Keratinocyte (primary cell): ENCODE results near the gene TAS2R38. TPM values are rescaled to one million over a fixed set of nuclear protein-coding genes. Genes with fewer than 3 reads are reported as not detected.

ENCODE experiments used
- DNase-seq: peaks from one replicate; pipeline ENCODE4 v3.0.0-alpha.2; 2011; ENCODE audit warnings: low read depth, missing footprints, low spot score
- FAIRE-seq: peaks from 2 replicates; lab custom pipeline; 2011; peaks lifted over from hg19 to GRCh38; lab: Jason Lieb, UNC
- H2AFZ ChIP-seq: 2 replicates; pipeline ENCODE4 v1.6.0; 2012; ENCODE audit warnings: low read length, control low read depth, inconsistent platforms; ENCODE audit not compliant: control insufficient read depth
- H3K27ac ChIP-seq: 2 replicates; pipeline ENCODE4 v1.5.1; 2011; ENCODE audit warnings: low read length; ENCODE audit not compliant: control insufficient read depth, insufficient read depth
- H3K27me3 ChIP-seq: 3 replicates; pipeline ENCODE4 v1.6.0; 2011; ENCODE audit warnings: low read length; ENCODE audit not compliant: control insufficient read depth, insufficient read depth; ENCODE audit errors: extremely low read depth
- H3K36me3 ChIP-seq, 2 experiments: 2 replicates in 1 of 2; 3 replicates in 1 of 2; pipeline ENCODE4 v1.5.1; 2011; ENCODE audit warnings: low read length in 2 of 2, mild to moderate bottlenecking in 1 of 2; ENCODE audit not compliant: control insufficient read depth in 2 of 2, insufficient read depth in 2 of 2; ENCODE audit errors: extremely low read depth in 1 of 2
- H3K4me1 ChIP-seq: 3 replicates; pipeline ENCODE4 v1.5.1; 2011; ENCODE audit warnings: low read length; ENCODE audit not compliant: control insufficient read depth, insufficient read depth; ENCODE audit errors: extremely low read depth
- H3K4me2 ChIP-seq: 3 replicates; pipeline ENCODE4 v1.6.0; 2011; ENCODE audit warnings: low read depth, low read length; ENCODE audit not compliant: control insufficient read depth, insufficient read depth; ENCODE audit errors: extremely low read depth
- H3K4me3 ChIP-seq, 3 experiments: fragments of 200-600 bp in 1 of 3; sonication (generic) in 1 of 3; 2 replicates in 2 of 3; 3 replicates in 1 of 3; pipeline ENCODE4 v1.5.1; 2011 to 2016; ENCODE audit warnings: low read length in 3 of 3, mild to moderate bottlenecking in 3 of 3, control low read depth in 2 of 3, inconsistent platforms in 1 of 3, low read depth in 1 of 3, mixed read lengths in 1 of 3, mixed run types in 1 of 3, moderate library complexity in 1 of 3; ENCODE audit not compliant: control insufficient read depth in 2 of 3, insufficient read depth in 2 of 3; ENCODE audit errors: extremely low read depth in 1 of 3
- H3K79me2 ChIP-seq: 2 replicates; pipeline ENCODE4 v1.6.0; 2012; ENCODE audit warnings: low read length; ENCODE audit not compliant: control insufficient read depth, insufficient read depth
- H3K9ac ChIP-seq: 3 replicates; pipeline ENCODE4 v1.6.0; 2011; ENCODE audit warnings: low read length; ENCODE audit not compliant: control insufficient read depth, insufficient read depth; ENCODE audit errors: extremely low read depth
- H3K9me1 ChIP-seq: 3 replicates; pipeline ENCODE4 v1.6.0; 2011; ENCODE audit warnings: low read length; ENCODE audit not compliant: control insufficient read depth, insufficient read depth; ENCODE audit errors: extremely low read depth
- H3K9me3 ChIP-seq: 2 replicates; pipeline ENCODE4 v1.5.1; 2012; ENCODE audit warnings: low read depth, low read length; ENCODE audit not compliant: control insufficient read depth
- H4K20me1 ChIP-seq: 3 replicates; pipeline ENCODE4 v1.6.0; 2011; ENCODE audit warnings: low read length; ENCODE audit not compliant: control insufficient read depth, insufficient read depth; ENCODE audit errors: extremely low read depth
- CTCF ChIP-seq, 3 experiments: IDR thresholded peaks in 1 of 3; conservative IDR thresholded peaks in 1 of 3; optimal IDR thresholded peaks in 1 of 3; 2 replicates in 2 of 3; 3 replicates in 1 of 3; pipeline versions ENCODE3 to v1.5.1; 2011; ENCODE audit warnings: low read length in 3 of 3, mild to moderate bottlenecking in 3 of 3, moderate library complexity in 2 of 3, control low read depth in 1 of 3, inconsistent platforms in 1 of 3; ENCODE audit not compliant: insufficient read depth in 2 of 3; ENCODE audit errors: extremely low read depth in 1 of 3
- EZH2 ChIP-seq: IDR thresholded peaks from one replicate; pipeline ENCODE4 v1.6.1; 2012; ENCODE audit warnings: inconsistent platforms, mild to moderate bottlenecking, low read length, moderate library complexity
- dilution Hi-C: fragments of 300-500 bp; cut with MboI; formaldehyde crosslinking; loops from one replicate; pipeline ENCODE4 v1.7.0; 2020; ENCODE audit warnings: low sequenced_read_pairs; ENCODE audit not compliant: extremely low pct_ligation_motif_present
- polyA plus RNA-seq, 5 experiments: library from polyadenylated mRNA; depleted of rRNA in 3 of 5; stranded (reverse) in 3 of 5; stranded (forward) in 1 of 5; unstranded in 1 of 5; fragments of >200 nt; gene quantifications; 1 replicate in 1 of 5; 2 replicates in 3 of 5; 3 replicates in 1 of 5; pipeline versions ENCODE4 v1.2.1 to v1.2.3, GENCODE V29; 2011 to 2012; ENCODE audit warnings: missing spikeins in 2 of 5, low read depth in 1 of 5, low replicate concordance in 1 of 5

The TAS2R38 gene
- polyA plus RNA-seq, 1 donor (not counting 4 experiments of a cell fraction or from before 2014, with no cell fraction given): not detected

DNA sequence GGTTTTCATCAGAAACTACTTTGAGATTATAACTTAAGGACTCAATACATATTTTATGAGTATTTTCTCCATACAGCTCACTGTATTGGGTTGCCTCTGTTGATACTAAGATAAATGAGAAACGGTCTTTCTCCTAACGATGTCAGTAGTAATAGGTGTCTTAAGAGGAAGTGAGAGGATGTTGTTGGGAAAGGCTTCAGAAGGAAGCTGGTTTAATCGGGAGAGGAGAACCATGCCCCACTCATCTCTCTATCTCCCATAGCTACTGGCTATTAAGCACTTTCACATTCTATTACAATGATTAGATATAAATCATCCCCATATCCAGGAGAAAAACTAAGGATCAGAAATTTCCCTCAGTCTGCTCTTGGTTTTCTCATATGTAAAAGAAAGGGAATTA, 28.8 kb downstream of the TAS2R38 start:
- Histone ChIP-seq H4K20me1 (no peaks in the 10 kb centered on the region), H3K27ac (no peak overlapping the region), H3K9me3 (no peaks in the 10 kb centered on the region), H3K4me1 (peaks cover 17% of the 10 kb centered on the region), H3K36me3 (no peaks in the 10 kb centered on the region), H3K4me2 (peak overlapping the region; percentile 41), H3K79me2 (no peaks in the 10 kb centered on the region), H3K9me1 (no peaks in the 10 kb centered on the region), H3K9ac (no peak overlapping the region), H3K4me3 (no peak overlapping the region), H2AFZ (no peak overlapping the region), H3K27me3 (no peaks in the 10 kb centered on the region)
- FAIRE-seq: no peak
- dilution Hi-C loops: no loop called here
- TF ChIP-seq EZH2 (no peak), CTCF (optimal IDR thresholded peaks at IDR 0.05 in 1 of 3, IDR thresholded peaks at IDR 0.05 in 1 of 3, conservative IDR thresholded peaks at IDR 0.05 in 1 of 3; ENCODE audit: extremely low read depth in 1 of 3, insufficient read depth in 2 of 3, low read length in 3 of 3) (no peak)
- no peak for DNase-seq

DNA sequence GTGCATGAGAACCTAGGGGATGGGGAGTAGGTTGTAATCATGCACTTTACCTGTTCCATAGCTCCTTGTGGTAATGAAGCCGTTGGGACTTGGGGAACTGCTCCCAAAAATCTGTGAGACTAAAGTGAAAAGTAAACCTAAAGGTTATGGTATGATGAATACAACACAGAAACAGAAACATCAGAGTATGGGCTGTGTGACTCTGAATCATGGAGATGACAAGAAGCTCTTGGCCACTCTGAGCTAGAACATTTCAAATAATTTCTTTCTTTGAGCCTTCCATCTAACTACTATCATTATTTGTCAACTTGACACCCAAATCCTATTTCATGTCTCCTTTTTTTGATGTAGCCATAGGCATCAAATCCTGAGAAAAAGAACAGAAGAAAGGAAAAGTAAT, 29.7 kb downstream of the TAS2R38 start:
- H3K4me2 ChIP-seq: no peak overlapping the region
- no peak overlapping the region for H2AFZ ChIP-seq
- no peak for FAIRE-seq
- no peaks in the 10 kb centered on the region for H3K36me3 ChIP-seq
- dilution Hi-C loops: no loop called here
- TF ChIP-seq EZH2 (no peak), CTCF (optimal IDR thresholded peaks at IDR 0.05 in 1 of 3, IDR thresholded peaks at IDR 0.05 in 1 of 3, conservative IDR thresholded peaks at IDR 0.05 in 1 of 3; ENCODE audit: extremely low read depth in 1 of 3, insufficient read depth in 2 of 3, low read length in 3 of 3) (no peak)
- no peak for DNase-seq
- H3K9ac ChIP-seq: no peak overlapping the region
- no peaks in the 10 kb centered on the region for H3K9me1 ChIP-seq
- no peak overlapping the region for H3K27ac ChIP-seq
- peaks cover 17% of the 10 kb centered on the region for H3K4me1 ChIP-seq
- H3K27me3 ChIP-seq: no peaks in the 10 kb centered on the region
- H3K4me3 ChIP-seq: no peak overlapping the region
- no peaks in the 10 kb centered on the region for H3K9me3 ChIP-seq
- no peaks in the 10 kb centered on the region for H4K20me1 ChIP-seq
- no peaks in the 10 kb centered on the region for H3K79me2 ChIP-seq
